Measurements from ENCODE around the gene TBX2.

The TBX2 gene

DNA sequence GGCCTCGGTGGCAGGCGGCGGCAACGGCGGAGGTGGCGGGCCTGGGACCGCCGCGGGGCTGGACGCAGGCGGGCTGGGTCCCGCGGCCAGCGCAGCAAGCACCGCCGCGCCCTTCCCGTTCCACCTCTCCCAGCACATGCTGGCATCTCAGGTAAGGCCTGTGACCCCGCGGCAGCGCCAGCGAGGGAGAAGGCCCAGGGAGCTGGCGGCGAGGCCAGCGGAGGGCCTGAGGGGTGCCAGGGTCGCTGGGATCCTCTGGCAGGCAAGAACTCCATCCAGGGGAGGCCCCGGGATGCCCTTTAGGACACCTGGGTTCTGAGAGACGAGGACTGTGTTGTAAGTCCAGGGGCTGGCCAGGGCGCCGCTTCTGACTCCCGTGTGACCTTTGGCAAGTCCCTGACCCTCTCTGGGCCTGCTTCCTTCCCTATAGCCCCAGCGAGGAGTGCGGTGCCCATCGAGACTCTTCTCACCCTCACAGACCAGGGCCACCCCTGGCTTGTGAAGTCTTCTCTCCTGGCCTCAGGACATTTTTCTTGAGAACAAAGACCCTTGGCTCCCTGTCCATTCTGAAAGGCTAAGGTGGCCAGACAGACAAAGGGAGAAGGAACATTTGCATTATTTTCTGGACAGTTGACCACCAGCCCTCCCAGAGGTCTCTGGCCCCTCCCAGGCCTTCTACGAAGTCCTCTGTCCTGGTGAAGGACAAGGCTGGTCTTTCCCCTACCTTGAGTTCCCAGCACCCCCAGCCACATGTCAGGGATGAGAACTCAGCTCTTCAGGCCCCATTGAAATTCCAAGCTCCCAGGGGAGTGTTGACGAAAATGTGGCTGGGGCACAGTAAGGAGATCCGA lies 6.3 kb downstream of the TBX2 start:
- no peak for DNase-seq (ENCODE audit: low read depth, low spot score)
- POLR2A ChIA-PET = no interaction called here

GRCh38 chr17:61406537-61406845 lies 6.8 kb downstream of the TBX2 start:
- no peak for DNase-seq (ENCODE audit: low read depth, low spot score)
- POLR2A ChIA-PET = no interaction called here
- TF ChIP-seq, protein P1, sequence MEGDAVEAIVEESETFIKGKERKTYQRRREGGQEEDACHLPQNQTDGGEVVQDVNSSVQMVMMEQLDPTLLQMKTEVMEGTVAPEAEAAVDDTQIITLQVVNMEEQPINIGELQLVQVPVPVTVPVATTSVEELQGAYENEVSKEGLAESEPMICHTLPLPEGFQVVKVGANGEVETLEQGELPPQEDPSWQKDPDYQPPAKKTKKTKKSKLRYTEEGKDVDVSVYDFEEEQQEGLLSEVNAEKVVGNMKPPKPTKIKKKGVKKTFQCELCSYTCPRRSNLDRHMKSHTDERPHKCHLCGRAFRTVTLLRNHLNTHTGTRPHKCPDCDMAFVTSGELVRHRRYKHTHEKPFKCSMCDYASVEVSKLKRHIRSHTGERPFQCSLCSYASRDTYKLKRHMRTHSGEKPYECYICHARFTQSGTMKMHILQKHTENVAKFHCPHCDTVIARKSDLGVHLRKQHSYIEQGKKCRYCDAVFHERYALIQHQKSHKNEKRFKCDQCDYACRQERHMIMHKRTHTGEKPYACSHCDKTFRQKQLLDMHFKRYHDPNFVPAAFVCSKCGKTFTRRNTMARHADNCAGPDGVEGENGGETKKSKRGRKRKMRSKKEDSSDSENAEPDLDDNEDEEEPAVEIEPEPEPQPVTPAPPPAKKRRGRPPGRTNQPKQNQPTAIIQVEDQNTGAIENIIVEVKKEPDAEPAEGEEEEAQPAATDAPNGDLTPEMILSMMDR (IDR thresholded peaks at IDR 0.05; ENCODE audit: insufficient read depth, low read length, missing control alignments) = no peak
- no peak overlapping the region for H3K4me3 ChIP-seq (ENCODE audit: low read depth, low read length)
- CTCF ChIA-PET = interaction anchor here (1.0 to 1.5 kb wide), 3 partner anchors 10 to 434 kb away, joined by 3 to 5 read pairs (median 4); no protein-coding TSS in a partner anchor

More for the DNA sequence above, 6.3 kb downstream of the TBX2 start:
- no peak overlapping the region for H3K4me3 ChIP-seq (ENCODE audit: low read depth, low read length)
- TF ChIP-seq, protein P1 (IDR thresholded peaks at IDR 0.05; ENCODE audit: insufficient read depth, low read length, missing control alignments) = no peak
- CTCF ChIA-PET = interaction anchor here (1.0 to 1.5 kb wide), 3 partner anchors 10 to 434 kb away, joined by 3 to 5 read pairs (median 4); no protein-coding TSS in a partner anchor

DNA sequence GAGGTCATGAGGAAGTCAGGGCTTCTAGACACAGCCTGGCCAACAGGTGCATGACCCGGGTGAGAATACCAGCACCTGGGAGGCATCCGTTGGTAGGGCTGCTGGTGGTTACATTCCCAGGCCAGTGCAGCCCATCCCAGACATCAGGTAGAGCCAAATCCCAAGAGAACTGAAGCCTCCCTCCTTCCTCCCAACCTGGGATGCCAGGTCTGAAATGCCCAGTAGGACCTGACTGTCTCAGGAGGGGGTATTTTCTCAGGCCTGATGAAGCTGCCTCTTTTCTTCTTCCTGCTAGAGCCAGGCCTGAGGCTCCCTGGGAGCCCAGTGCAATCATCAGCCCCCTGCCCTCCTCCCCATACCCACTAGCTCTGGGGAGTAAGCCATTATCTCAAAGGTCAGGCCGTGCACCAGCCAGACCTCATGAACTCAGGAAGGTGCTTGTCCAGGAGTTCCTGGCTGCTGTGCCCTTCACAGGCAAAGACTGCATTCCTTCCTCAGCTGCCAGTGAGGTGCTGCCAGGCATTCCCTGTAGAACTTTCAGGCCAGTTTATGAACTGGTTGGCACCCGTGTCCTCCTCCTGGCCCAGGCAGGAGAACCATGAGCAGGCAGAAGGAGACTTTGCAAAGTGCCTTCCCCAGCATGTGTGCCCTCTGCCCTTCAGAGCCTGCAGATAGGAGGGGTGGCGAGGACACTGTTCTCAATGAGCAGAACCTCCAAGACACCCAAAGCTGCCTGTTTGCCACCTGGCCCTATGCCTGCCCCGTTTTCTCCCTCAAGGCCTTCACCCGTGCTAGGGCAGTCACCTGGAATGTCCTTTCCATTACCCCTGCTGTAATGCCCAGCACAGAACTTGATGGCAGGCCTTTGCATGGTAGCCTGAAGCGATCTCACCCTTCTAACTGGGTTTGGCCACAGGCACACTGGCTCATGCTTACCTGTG lies 7.6 kb downstream of the TBX2 start:
- CTCF ChIA-PET = interaction anchor here (0.7 to 11.8 kb wide), 6 partner anchors 9 to 435 kb away, joined by 3 to 241 read pairs (median 4); no protein-coding TSS in a partner anchor
- POLR2A ChIA-PET = no interaction called here
- DNase-seq (ENCODE audit: low read depth, low spot score) = no peak
- TF ChIP-seq, protein P1 (IDR thresholded peaks at IDR 0.05; ENCODE audit: insufficient read depth, low read length, missing control alignments) = no peak
- no peak overlapping the region for H3K4me3 ChIP-seq (ENCODE audit: low read depth, low read length)

DNA sequence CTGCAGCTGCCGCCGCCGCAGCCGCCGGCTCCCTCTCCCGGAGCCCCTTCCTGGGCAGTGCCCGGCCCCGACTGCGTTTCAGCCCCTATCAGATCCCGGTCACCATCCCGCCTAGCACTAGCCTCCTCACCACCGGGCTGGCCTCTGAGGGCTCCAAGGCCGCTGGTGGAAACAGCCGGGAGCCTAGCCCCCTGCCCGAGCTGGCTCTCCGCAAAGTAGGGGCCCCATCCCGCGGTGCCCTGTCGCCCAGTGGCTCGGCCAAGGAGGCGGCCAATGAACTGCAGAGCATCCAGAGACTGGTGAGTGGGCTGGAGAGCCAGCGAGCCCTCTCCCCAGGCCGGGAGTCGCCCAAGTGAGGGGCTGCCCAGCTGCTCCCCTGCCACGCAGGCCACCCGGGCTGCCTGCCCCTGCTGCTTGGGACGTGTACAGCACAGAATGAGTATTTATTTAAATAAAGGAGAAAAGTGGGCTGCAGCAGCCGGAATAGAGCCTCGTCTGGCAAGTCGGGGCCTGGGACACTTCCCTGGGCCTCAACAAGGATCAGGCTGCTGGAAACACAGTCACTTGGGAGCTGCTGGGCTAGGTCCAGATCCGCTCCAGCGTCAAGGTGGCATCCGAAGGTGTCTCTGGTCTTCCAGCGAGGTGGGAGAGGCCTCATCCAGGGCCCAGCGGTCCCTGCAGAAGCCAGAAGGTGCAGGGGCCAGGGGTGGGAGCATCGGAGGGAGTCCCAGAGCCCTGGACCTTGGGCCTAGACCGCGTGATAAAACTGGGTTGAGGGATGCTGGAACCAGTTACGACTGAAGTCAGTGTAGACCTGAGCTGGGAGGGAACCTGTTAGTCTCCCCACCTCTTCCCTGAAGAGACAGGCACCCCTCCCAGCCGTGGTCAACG lies 8.8 kb downstream of the TBX2 start:
- no peak for DNase-seq (ENCODE audit: low read depth, low spot score)
- TF ChIP-seq, protein P1 (IDR thresholded peaks at IDR 0.05; ENCODE audit: insufficient read depth, low read length, missing control alignments) = no peak
- POLR2A ChIA-PET = interaction anchor here (0.7 to 1.2 kb wide), 3 partner anchors 9 to 175 kb away, joined by 3 read pairs; partner anchors contain the start of gene TBX2

GRCh38 chr17:61409301-61410112 lies 9.9 kb downstream of the TBX2 start:
- no peak for DNase-seq (ENCODE audit: low read depth, low spot score)
- peak overlapping the region; percentile 55 for H3K4me3 ChIP-seq (ENCODE audit: low read depth, low read length)
- ChIA-PET CTCF (interaction anchor here (0.7 to 11.8 kb wide), 15 partner anchors 8 to 689 kb away, joined by 3 to 241 read pairs (median 7); partner anchors contain the start of gene TBX2), POLR2A (interaction anchor here (0.8 kb wide), 1 partner anchor 174 kb away, joined by 3 read pairs; no protein-coding TSS in a partner anchor)
- TF ChIP-seq, protein P1 (IDR thresholded peaks at IDR 0.05; ENCODE audit: insufficient read depth, low read length, missing control alignments) = peak; percentile 67

More for the DNA sequence above, 8.8 kb downstream of the TBX2 start:
- CTCF ChIA-PET = interaction anchor here (0.9 to 11.8 kb wide), 11 partner anchors 7 to 688 kb away, joined by 3 to 241 read pairs (median 7); partner anchors contain the start of gene TBX2
- no peak overlapping the region for H3K4me3 ChIP-seq (ENCODE audit: low read depth, low read length)
